ENCODE measurements around the gene ZNF202.

Gene ZNF202

DNA sequence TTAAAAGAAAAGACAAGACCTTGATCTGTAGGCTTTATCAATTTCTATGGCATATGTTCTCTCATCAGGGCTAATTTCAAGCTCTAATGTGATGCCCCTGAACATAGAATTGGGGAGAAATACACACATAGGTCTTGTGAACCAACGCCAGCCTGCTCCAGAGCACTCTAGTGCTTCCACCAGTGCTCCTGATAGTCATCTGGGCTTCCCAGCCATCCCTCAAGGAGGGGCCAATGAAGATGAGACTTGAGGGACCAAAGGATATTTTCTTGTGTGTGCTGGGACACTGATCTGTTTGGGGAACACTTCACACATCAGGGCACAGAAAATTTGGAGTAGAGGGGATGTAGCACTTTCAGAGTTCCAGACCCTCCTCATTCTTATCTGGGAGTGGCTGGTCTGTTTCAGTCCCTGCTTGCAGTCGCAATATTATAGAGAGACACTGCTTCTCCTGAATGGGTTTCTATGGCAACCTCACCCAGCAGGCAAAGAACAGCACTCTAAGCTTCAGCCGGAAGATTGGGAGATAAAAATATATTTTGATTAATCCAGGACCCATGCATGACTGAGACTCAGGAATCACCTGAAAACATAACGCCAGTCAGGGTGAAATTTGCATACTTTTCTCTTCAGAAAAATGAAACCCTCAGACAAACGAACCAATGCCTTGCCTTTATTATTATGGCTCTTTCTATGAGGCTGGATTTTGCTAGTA is 58.6 kb downstream of the ZNF202 start:
- no peak for DNase-seq

DNA sequence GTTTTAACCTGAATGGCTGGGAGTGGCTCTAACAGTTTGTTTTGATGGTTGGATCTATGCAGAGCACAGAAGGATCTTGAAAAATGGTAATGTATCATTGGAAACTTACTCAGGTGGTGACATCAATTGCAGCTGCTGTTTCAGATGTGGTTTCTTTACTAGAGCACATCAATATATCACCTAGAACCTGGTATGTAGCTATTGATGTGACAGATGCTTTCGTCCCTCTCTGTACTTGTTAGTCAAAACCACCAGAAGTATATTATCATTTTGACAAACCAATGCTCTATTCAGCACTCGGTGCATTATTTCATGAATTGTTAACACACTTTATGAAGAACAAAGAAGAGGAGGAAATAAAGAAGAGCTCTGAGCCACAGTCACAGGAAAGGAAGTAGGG is 60.4 kb downstream of the ZNF202 start:
- no peak for DNase-seq

DNA sequence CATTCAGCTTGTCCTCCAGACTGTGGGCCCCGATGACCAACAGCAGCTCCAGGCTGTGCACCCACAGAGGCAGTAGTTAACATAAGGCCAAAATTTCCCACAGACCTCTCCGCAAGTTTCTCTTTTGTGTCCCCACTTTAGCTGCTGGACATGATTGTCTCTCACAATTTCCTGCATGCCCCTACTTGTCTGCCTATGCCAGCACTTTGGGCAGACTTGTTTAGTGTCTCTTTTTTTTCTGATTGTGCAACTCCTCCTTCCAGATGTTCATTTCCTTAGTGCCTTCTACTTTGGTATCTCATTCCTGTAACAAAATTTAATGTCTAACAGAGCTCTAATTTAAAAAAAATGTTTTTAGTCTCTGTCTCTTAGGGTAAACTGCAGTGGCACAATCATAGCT is 63.2 kb downstream of the ZNF202 start:
- no peak for DNase-seq

DNA sequence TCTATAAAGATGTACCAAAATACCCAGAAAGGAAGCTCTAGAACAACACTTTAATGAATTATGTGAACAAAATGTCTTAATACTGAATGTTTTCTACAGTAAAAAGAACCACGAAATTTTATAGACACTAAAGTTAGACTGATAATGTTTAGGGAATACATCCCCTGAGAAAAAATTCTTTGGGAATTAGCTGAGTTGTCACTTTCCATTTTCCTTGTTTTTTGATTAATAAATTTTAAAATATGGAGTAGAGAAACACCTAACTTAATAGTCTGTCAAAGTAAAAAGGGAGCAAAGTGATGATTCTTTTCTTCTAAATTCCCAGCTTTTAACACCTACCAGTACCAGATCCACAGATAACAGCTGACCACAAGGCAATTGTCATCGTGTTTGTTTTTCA is 64.0 kb downstream of the ZNF202 start:
- DNase-seq: no peak

DNA sequence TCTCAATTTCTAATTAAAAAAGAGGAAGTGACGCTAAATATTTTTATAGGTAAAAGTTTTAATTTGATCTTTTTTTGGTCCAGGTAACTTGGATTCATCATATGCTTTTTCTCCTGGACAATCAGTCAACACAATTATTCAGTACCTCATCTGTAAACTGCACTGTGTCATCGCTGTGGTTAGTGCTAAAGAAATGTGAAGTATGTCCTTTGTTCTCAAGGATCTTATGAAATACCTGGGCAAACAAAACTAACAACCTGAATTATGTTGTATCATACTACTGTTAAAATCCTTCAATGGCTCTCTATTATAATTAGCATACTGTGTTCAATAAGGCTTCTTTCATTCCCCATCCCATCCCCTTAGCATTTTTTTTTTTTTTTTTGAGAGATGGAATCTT is 67.2 kb downstream of the ZNF202 start:
- no peak for DNase-seq
